H1 (cell line): Measurements from ENCODE around the gene UVSSA. TPM values are rescaled to one million over a fixed set of nuclear protein-coding genes. Genes with fewer than 3 reads are reported as not detected.

ENCODE experiments used
- KDM5A ChIP-seq: fragments of 200-600 bp; IDR thresholded peaks from 2 replicates; pipeline ENCODE4 v1.7.1; 2012; ENCODE audit warnings: mild to moderate bottlenecking, low read length, inconsistent platforms, mixed read lengths
- polyA plus RNA-seq, 7 experiments: library from polyadenylated mRNA; depleted of rRNA in 3 of 7; stranded (reverse) in 5 of 7; unstranded in 2 of 7; fragments of >200 nt in 5 of 7; fragments of 200-250 nt in 2 of 7; gene quantifications; 1 replicate in 5 of 7; 2 replicates in 1 of 7; 4 replicates in 1 of 7; pipeline versions ENCODE4 v1.2.1 to v1.2.3, GENCODE V29; 2011 to 2013; ENCODE audit warnings: missing spikeins in 2 of 7, mixed read lengths in 2 of 7
- total RNA-seq: library from RNA; stranded (reverse); fragmentation: NEBNext Ultra II Directional; extraction: Animal tissue kit (Norgen Biotek cat#: 25700); gene quantifications from 2 replicates; pipeline ENCODE4 v1.2.1, GENCODE V29; 2021

Gene UVSSA
- total and polyA plus RNA-seq, 2 of the 8 experiments (the other 6 are each of a cell fraction or from before 2014, with no cell fraction given), result 14.5 to 19.4 TPM

GRCh38 chr4:1395941-1396805 is 49.2 kb downstream of the UVSSA start (continued):
- TF ChIP-seq KDM5A, result no peak
